ENCODE results near the gene C2.
"Not testable (repeated sequence)": the region's sequence is repeated elsewhere in the genome, so short reads cannot be mapped to it uniquely, and the experiment has no call there.

Gene C2

DNA sequence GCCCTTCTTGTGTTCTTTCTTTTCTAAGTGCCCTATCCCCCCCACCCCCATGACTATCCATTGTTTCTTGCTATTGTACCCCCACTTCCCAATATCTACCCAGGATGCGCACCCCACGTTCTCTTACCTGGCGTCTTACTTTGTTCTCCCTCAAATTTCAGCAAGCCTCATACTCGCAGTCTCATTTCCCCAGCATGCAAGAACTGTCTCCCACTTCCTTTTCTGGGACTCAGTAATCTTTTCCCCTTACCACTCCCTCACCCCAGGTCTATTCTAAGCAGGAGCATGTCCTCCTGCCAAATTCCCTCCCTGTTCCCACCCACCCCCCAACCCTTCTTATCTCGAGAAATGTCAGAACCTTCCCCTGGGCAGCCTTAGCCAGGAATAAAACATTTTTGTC is 28.3 kb upstream of the C2 start:
- DNase-seq (ENCODE audit: low spot score) = no peak

GRCh38 chr6:31899882-31900722 is 27.4 kb upstream of the C2 start:
- no peak for DNase-seq (ENCODE audit: low spot score)

DNA sequence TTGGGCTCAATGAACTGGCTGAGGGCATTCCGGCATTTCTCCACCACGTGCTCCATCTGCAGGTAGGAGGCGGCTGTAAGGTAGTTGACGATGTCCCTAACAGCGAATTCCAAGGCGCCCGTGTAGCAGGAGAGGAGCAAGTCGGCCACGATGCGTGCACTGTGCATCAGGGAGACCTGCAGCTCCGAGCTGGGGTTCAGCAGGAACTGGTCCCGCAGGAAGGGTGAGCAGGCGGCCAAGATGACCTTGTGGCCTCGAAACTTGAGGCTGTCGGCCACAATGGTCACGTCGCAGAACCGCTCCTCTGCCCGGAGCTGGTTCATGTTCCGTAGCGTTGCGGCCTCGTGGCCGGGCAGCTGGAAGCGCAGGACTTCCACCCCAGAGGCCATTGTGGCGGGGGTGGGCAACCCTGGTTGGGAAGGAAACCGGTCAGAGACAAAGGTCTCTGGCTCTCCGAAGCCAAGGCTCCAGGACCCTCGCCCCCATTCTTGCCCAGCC is 26.6 kb upstream of the C2 start:
- DNase-seq (ENCODE audit: low spot score) = no peak

- DNase-seq (ENCODE audit: low spot score) = peak; percentile 37
These were observed 26.0 kb upstream of the C2 start for GRCh38 chr6:31901415-31901952.

DNA sequence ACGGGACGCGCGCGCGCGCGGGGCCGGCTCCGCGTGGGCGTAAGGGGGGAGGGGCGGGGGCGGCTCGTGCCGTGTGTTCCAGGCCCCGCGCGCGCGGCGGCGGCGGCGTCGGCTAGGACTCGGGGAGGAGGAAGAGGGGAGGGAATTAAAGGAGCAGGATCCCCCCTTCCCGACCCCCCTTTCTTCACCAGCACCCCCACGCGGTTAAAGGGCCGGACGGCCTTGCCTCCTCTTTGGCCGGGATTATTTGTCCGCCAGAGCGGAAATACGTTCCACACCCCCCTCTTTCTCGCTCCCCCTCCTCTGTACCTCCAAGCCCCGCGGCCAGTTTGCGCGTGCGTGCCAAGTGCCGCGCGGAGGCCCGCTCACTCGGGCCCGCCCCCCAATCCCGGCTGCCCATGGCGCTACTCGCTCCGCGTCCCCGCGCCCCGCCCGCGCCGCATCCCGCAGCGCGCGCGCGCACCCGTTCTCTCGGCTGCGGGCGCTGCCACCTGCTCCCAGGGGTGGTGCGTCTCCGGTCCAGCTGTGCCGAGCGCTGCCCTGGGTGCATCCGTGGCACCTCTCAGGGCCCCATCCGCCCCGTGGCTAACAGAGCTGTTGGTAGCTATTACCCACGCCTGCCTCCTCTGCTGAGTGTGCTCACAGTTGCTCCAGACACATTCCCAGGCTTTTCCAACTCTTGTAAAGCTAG is 25.4 kb upstream of the C2 start, which contains the start of gene ZBTB12:
ZBTB12 (minus strand) TSS at position 134 of the 691 bp plus-strand sequence. CDS start 781 bp downstream, outside the sequence.
- DNase-seq (ENCODE audit: low spot score) = peak; percentile 92

GRCh38 chr6:31903957-31904356 is 23.6 kb upstream of the C2 start:
- no peak for DNase-seq (ENCODE audit: low spot score)

GRCh38 chr6:31905041-31905440 is 22.5 kb upstream of the C2 start:
- DNase-seq (ENCODE audit: low spot score) = no peak

- no peak for DNase-seq (ENCODE audit: low spot score)
These were observed 21.4 kb upstream of the C2 start for GRCh38 chr6:31906122-31906521.

DNA sequence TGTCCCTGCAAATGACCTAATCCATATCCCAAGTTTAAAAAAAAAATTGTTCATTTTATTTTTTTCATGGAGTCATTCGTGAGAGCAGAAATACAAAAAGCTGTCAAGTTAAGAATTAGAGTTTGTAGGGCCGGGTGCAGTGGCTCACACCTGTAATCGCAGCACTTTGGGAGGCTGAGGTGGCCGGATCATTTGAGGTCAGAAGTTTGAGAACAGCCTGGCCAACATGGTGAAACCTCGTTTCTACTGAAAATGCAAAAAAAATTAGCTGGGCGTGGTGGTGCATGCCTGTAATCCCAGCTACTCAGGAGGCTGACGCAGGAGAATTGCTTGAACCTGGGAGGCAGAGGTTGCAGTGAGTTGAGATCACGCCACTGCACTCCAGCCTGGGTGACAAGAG is 20.8 kb upstream of the C2 start:
- not testable (repeated sequence) for DNase-seq (ENCODE audit: low spot score)

GRCh38 chr6:31907158-31907813 is 20.2 kb upstream of the C2 start:
- peak; percentile 37 for DNase-seq (ENCODE audit: low spot score)

DNA sequence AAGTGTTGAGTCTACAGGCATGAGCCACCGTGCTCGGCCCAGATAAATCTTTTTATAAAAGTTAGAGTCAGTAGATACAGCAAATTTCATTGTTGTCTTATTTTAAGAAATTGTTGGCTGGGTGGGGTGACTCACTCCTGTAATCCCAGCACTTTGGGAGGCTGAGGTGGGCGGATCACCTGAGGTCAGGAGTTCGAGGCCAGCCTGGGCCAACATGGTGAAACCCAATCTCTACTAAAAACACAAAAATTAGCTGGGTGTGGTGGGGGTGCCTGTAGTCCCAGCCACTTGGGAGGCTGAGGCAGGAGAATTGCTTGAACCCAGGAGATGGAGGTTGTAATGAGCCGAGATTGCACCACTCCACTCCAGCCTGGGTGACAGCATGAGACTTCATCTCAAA is 19.3 kb upstream of the C2 start:
- DNase-seq (ENCODE audit: low spot score) = not testable (repeated sequence)

- DNase-seq (ENCODE audit: low spot score) = no peak
These were observed 18.7 kb upstream of the C2 start for GRCh38 chr6:31908791-31909190.

- DNase-seq (ENCODE audit: low spot score) = not testable (repeated sequence)
These were observed 18.2 kb upstream of the C2 start for GRCh38 chr6:31909298-31909697.

DNA sequence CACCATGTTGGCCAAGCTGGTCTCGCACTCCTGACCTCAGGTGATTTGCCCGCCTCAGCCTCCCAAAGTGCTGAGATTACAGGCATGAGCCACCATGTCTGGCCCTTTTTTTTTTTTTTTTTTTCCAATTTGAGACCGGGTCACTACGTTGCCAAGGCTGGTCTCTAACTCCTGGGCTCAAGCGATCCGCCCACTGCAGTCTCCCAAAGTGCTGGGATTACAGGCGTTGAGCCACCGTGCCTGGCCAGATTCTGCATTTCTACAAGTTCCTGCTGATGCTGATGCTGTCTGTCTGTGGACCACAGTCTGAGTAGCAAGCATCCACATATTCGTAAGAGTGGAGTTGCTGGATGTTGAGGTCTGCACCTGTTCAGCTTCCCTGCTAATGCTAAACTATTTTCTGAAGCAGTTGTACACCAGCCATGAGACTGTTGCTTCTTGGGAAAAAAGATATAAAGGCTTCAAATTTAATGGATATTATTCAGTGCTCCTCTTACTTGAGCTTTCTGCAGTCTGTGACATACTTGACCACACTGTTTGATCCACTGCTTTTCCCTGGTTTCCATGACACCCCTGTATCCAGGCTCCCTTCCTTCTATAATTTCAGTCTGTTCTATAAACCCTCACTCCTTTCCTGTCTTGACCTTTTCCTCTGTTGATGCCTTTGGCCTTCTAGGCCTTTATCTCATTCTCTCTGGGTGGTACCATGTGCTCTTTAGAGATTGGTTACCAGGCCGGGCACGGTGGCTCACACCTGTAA is 15.5 kb upstream of the C2 start:
- DNase-seq (ENCODE audit: low spot score) = no peak

DNA sequence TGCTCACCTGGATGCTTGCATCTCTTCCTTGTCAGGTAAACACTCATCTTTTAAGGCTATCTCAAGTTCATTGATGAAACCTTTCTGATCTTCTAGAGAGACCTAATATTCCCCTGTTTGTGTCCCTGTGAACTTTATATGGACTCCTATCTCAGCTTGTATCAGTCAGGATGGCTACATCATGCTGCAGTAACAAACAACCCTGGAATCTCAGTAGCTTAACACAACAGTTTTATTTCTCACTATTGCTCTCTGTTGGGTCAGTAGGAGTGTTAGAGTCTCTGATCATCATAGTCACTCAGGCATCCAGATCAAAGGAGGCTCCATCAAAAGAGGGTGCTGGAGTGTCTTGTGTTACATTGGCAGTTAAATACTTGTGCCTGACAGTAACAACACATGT is 12.2 kb upstream of the C2 start:
- no peak for DNase-seq (ENCODE audit: low spot score)

GRCh38 chr6:31915756-31916155 is 11.8 kb upstream of the C2 start:
- no peak for DNase-seq (ENCODE audit: low spot score)

- DNase-seq (ENCODE audit: low spot score) = no peak
These were observed 9.3 kb upstream of the C2 start for GRCh38 chr6:31918069-31918720.

DNA sequence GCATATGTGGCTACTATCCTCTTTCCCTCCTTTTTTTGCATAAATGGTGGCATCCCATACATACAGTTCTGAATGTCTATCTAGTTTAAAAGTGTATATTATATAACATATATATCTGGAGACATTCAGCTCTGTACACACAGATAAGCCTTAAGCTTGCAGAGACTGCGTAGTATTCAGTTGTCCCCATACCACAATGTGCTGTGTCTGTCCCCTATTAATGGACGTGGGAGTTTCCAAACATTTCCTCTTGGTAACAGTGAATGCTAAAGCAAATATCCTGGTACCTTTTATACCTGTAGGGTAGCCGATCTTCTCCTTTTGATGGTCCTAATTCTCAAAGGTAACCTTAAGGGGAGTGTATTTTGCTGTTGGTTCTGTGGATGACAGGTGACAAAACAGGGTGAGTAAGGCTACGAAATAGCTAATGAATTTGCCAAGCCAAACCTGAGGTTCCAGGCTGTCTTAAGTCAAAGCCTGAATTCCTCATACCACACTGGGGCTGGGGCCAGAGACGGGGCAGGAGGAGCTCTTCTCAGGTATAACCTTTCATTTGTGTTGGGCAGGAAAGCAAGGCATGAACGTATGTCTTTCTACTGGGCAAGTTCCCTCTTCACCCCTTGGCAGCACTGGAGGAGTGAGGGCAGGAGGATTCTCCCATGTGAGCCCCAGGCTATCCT is 7.8 kb upstream of the C2 start:
- DNase-seq (ENCODE audit: low spot score) = no peak

- no peak for DNase-seq (ENCODE audit: low spot score)
These were observed 6.7 kb upstream of the C2 start for GRCh38 chr6:31920811-31921210.

- peak; percentile 51 for DNase-seq (ENCODE audit: low spot score)
These were observed 4.6 kb upstream of the C2 start for GRCh38 chr6:31922942-31923341.

Data from NAMALWA (cell line).